Measurements from ENCODE around the gene HOXC10. TPM values are rescaled to one million over a fixed set of nuclear protein-coding genes. Genes with fewer than 3 reads are reported as not detected.

Gene HOXC10
- total RNA-seq, 1 experiment from 2014 or later = 6.9 TPM

GRCh38 chr12:53976823-53977595, 7.9 kb upstream of the HOXC10 start:
- no peak for DNase-seq (ENCODE audit: low read depth)

- DNase-seq (ENCODE audit: low read depth) = no peak
These were observed 7.1 kb upstream of the HOXC10 start for GRCh38 chr12:53977596-53978445.

GRCh38 chr12:53978477-53979356, 6.2 kb upstream of the HOXC10 start:
- no peak for DNase-seq (ENCODE audit: low read depth)

- DNase-seq (ENCODE audit: low read depth) = no peak
These were observed 4.7 kb upstream of the HOXC10 start for GRCh38 chr12:53980104-53980801.

GRCh38 chr12:53980802-53981496, 4.0 kb upstream of the HOXC10 start:
- DNase-seq (ENCODE audit: low read depth) = no peak

- DNase-seq (ENCODE audit: low read depth) = no peak
These were observed 3.0 kb upstream of the HOXC10 start for GRCh38 chr12:53981634-53982565.

GRCh38 chr12:53982648-53983567, 2.0 kb upstream of the HOXC10 start:
- DNase-seq (ENCODE audit: low read depth) = no peak

GRCh38 chr12:53983568-53983949, 1.4 kb upstream of the HOXC10 start:
- no peak for DNase-seq (ENCODE audit: low read depth)

GRCh38 chr12:53983950-53984572, 885 bp upstream of the HOXC10 start:
- DNase-seq (ENCODE audit: low read depth) = no peak

GRCh38 chr12:53985692-53985993, 697 bp downstream of the HOXC10 start:
- DNase-seq (ENCODE audit: low read depth) = no peak

- DNase-seq (ENCODE audit: low read depth) = peak; percentile 36
These were observed 1.2 kb downstream of the HOXC10 start for GRCh38 chr12:53985994-53986685.

- DNase-seq (ENCODE audit: low read depth) = no peak
These were observed 1.9 kb downstream of the HOXC10 start for GRCh38 chr12:53986686-53987483.

GRCh38 chr12:53987787-53988230, 2.9 kb downstream of the HOXC10 start:
- DNase-seq (ENCODE audit: low read depth) = no peak

GRCh38 chr12:53988541-53989226, 3.7 kb downstream of the HOXC10 start:
- DNase-seq (ENCODE audit: low read depth) = no peak

- peak; percentile 25 for DNase-seq (ENCODE audit: low read depth)
These were observed 4.5 kb downstream of the HOXC10 start for GRCh38 chr12:53989227-53990113.

Measured in LHCN-M2 (cell line).